Neutrophil (primary cell): ENCODE measurements around the gene NDUFAF3.

ENCODE experiments used
- H3K27ac ChIP-seq: fragments of 200-600 bp; sonication (generic); 2 replicates; pipeline ENCODE4 v1.5.1; 2016; ENCODE audit warnings: mild to moderate bottlenecking, moderate library complexity
- H3K27me3 ChIP-seq: fragments of 200-600 bp; sonication (generic); 2 replicates; pipeline ENCODE4 v1.6.0; 2016; ENCODE audit warnings: mild to moderate bottlenecking
- H3K36me3 ChIP-seq: fragments of 200-600 bp; sonication (generic); 2 replicates; pipeline ENCODE4 v1.5.1; 2017
- H3K4me1 ChIP-seq, 2 experiments: fragments of 200-600 bp in 1 of 2; sonication (generic) in 1 of 2; 1 replicate in 1 of 2; 2 replicates in 1 of 2; pipeline versions ENCODE4 v1.5.1 to v1.6.1; 2013 to 2016; ENCODE audit warnings: low read depth in 1 of 2, low read length in 1 of 2, mild to moderate bottlenecking in 1 of 2, moderate library complexity in 1 of 2; ENCODE audit not compliant: control insufficient read depth in 1 of 2, insufficient read depth in 1 of 2
- H3K4me3 ChIP-seq, 2 experiments: fragments of 200-600 bp in 1 of 2; sonication (generic) in 1 of 2; 1 replicate in 1 of 2; 2 replicates in 1 of 2; pipeline ENCODE4 v1.5.1; 2013 to 2016; ENCODE audit warnings: low read depth in 1 of 2, low read length in 1 of 2, mild to moderate bottlenecking in 1 of 2, moderate library complexity in 1 of 2
- H3K9me3 ChIP-seq: fragments of 200-600 bp; sonication (generic); 2 replicates; pipeline ENCODE4 v1.5.1; 2016
- CTCF ChIP-seq: fragments of 200-600 bp; sonication (generic); IDR thresholded peaks from 2 replicates; pipeline ENCODE4 v1.5.1; 2016; ENCODE audit warnings: antibody characterized with exemption

The NDUFAF3 gene

GRCh38 chr3:49015765-49016164 lies 6.2 kb upstream of the NDUFAF3 start:
- Histone ChIP-seq H3K4me1 (peaks cover 37% of the 10 kb centered on the region in 2 experiments), H3K36me3 (peaks cover 37% of the 10 kb centered on the region), H3K27ac (peak overlapping the region; percentile 6), H3K4me3 (no peak overlapping the region), H3K9me3 (no peaks in the 10 kb centered on the region), H3K27me3 (no peaks in the 10 kb centered on the region)
- TF ChIP-seq CTCF = no peak

- Histone ChIP-seq H3K27me3 (no peaks in the 10 kb centered on the region), H3K4me1 (peaks cover 37 to 41% of the 10 kb centered on the region in 2 experiments), H3K4me3 (no peak overlapping the region), H3K36me3 (peaks cover 35% of the 10 kb centered on the region), H3K9me3 (no peaks in the 10 kb centered on the region), H3K27ac (peak overlapping the region; percentile 99)
- TF ChIP-seq CTCF = no peak
Measured at GRCh38 chr3:49016414-49017228, 5.3 kb upstream of the NDUFAF3 start.

GRCh38 chr3:49017229-49017970 lies 4.5 kb upstream of the NDUFAF3 start:
- Histone ChIP-seq H3K9me3 (no peaks in the 10 kb centered on the region), H3K27me3 (no peaks in the 10 kb centered on the region), H3K27ac (peak overlapping the region; percentile 99), H3K4me1 (peaks cover 39 to 43% of the 10 kb centered on the region in 2 experiments), H3K36me3 (peaks cover 28% of the 10 kb centered on the region), H3K4me3 (peak overlapping the region; percentile 97 to 99)
- TF ChIP-seq CTCF = no peak

GRCh38 chr3:49017971-49018706 lies 3.8 kb upstream of the NDUFAF3 start, which contains the start of gene DALRD3:
Gene DALRD3, minus strand, starts transcription at chr3:49018580. Its CDS starts 16 bp downstream, at chr3:49018564.
- H3K27ac ChIP-seq = peak within 1 kb of the TSS; percentile 99
- peaks cover 46 to 50% of the 10 kb centered on the region in 2 experiments for H3K4me1 ChIP-seq
- TF ChIP-seq CTCF = no peak
- H3K4me3 ChIP-seq = peak within 1 kb of the TSS; percentile 97 to 99
- H3K9me3 ChIP-seq = no peaks in the 10 kb centered on the region
- peaks cover 23% of the 10 kb centered on the region for H3K36me3 ChIP-seq
- H3K27me3 ChIP-seq = no peaks in the 10 kb centered on the region

GRCh38 chr3:49018707-49019006 lies 3.3 kb upstream of the NDUFAF3 start:
- peaks cover 24% of the 10 kb centered on the region for H3K36me3 ChIP-seq
- no peak for TF ChIP-seq CTCF
- H3K4me1 ChIP-seq = peaks cover 48 to 52% of the 10 kb centered on the region in 2 experiments
- no peaks in the 10 kb centered on the region for H3K27me3 ChIP-seq
- peak overlapping the region; percentile 97 to 99 for H3K4me3 ChIP-seq
- H3K9me3 ChIP-seq = no peaks in the 10 kb centered on the region
- H3K27ac ChIP-seq = peak overlapping the region; percentile 99
